HG03571 (cell line): Measurements from ENCODE around the gene CDH26.
A peak's percentile ranks its signal among the peaks of the same experiment; 100 is the strongest.

Experiments used
- ATAC-seq: cut with Tn5 transposase; IDR thresholded peaks from one replicate; pipeline ENCODE4 v1.9.1; 2021; ENCODE audit not compliant: unreplicated experiment

The CDH26 gene

GRCh38 chr20:59958123-59958522 lies at the start of gene CDH26:
CDH26 (plus strand) TSS chr20:59958423; CDS start chr20:59958727, 304 bp downstream.
- ATAC-seq: no peak

DNA sequence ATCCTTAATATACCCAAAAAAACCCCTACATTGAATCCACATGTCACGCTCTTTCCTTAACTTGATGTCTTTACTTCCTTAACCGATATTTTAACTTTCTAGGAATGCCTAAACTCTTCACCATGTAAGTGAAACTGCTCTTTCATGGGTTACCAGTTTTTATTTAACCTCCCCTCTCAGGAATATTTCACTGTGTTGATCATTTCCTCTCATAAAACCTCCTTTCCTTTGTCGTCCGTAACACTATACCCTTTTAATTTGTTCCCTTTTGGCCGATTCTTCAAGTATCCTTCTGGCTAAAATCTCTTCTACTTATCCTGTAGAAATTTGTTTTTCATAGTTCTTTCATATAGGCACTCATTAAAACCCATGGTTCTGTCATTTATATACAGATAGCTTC lies 49.4 kb upstream of the CDH26 start:
- ATAC-seq: no peak

- no peak for ATAC-seq
These were observed 47.2 kb upstream of the CDH26 start for GRCh38 chr20:59911041-59911440.

DNA sequence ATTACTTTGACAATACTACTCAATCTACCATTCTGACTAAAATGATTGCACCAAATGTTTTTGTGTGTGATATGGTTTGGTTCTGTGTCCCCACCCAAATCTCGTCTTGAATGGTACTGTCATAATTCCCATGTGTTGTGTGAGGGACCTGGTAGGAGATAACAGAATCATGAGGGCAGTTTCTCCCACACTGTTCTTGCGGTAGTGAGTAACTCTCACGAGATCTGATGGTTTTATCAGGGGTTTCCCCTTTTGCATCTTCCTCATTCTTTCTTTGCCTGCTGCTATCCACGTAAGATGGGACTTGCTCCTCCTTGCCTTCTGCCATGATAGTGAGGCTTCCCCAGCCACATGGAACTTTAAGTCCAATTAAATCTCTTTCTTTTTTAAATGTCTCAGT lies 45.6 kb upstream of the CDH26 start:
- no peak for ATAC-seq

GRCh38 chr20:59920944-59921343 lies 37.3 kb upstream of the CDH26 start:
- no peak for ATAC-seq

GRCh38 chr20:59923514-59923913 lies 34.7 kb upstream of the CDH26 start:
- ATAC-seq: no peak

- ATAC-seq: no peak
These were observed 32.9 kb upstream of the CDH26 start for GRCh38 chr20:59925359-59925758.

DNA sequence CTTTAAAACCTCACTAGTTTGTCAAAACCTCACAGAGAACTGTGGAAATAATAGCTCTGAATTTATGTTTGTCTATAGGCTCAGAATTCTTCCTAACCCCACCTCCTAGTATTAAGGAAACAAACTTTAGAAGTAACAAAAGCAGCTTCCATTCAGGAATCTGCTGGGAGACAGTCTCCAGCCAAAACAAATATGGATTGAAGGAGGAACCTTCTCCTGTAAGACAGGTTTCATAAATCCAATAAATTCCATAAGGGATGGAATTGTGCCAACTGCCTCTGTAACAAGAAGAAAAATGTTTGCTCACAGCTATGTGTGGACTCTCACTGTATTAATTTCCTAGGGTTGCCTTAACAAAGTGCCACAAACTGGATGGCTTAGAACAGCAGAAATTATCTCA lies 32.3 kb upstream of the CDH26 start:
- ATAC-seq: no peak

GRCh38 chr20:59931511-59932312 lies 26.5 kb upstream of the CDH26 start:
- no peak for ATAC-seq

- ATAC-seq: no peak
These were observed 25.5 kb upstream of the CDH26 start for GRCh38 chr20:59932616-59933295.

- ATAC-seq: peak; percentile 28
These were observed 24.9 kb upstream of the CDH26 start, which contains the start of gene SYCP2 for GRCh38 chr20:59933296-59933848. SYCP2 (minus strand) TSS chr20:59933637; CDS start chr20:59922413, 11,224 bp downstream.

DNA sequence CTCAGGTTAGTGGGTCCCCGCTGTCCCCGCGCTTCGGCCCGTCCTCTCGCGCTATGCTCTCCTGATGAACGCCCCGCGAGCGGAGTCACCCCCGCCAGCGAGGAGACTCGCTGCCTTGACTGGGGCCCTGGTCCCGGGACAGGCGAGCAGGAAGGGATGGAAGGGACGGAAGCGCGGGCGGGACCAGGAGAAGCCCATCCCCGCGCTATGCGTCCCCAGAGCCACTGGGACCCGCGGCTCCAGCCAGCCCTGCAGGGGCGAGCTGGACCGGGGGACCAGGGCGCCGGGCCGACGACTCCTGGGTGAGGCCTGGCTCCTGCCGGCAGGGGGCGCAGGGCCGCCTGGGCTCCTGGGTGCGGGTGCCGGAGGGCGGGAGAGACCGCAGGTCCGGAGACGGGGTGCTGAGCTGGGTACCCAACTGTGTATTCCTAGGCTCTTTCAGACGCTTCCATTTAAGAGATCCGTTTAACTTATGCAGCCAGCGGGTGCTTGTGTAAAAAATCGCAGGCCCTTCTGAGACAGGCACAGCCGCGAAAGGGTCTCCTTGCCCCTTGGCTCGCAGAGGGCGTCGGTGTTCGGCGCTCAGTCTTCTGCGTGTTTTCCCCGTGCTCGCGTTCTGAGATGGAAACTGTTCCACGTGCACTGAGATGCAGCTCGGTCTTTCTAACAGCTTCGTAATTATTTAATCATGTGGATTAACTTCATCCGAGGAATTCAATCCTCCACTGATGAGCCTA lies 24.2 kb upstream of the CDH26 start:
- peak; percentile 80 for ATAC-seq

- no peak for ATAC-seq
These were observed 22.6 kb upstream of the CDH26 start for GRCh38 chr20:59935457-59936185.

DNA sequence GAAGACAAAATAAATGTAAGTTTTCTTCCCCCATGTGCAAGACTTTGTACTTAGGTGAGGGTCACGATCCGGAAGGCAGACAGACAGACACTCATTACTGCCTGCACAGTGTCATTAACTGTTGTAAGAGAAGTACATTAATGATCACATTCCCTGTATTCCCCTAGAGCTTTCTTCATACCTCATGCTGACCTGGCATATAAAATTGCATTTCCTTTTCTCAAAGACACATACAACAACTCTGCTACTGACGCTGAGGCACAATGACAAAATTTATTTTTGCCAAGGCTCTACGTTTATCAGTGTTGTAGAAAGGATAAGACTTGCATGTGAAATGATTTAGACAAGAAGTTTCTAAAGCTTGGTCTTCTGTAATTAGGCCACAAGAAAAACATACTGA lies 21.8 kb upstream of the CDH26 start:
- no peak for ATAC-seq

DNA sequence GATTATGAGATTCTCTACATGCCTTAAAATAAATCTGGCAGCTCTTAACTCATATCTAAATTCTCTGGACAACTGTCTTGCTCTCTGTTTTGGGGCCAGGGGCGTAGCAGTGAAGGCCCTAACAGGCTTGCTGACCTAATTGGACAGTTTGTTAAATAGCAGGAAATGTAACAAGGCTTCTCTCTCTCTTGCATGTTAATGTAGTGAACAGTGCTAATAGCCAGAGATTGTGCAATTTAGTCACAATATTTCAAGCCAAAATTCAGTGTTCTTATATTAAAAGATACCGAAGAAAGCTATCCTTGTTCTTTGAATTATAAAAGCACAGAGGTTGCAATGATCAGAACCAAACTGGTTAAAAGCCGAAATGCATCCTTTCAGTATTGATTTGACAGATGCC lies 21.1 kb upstream of the CDH26 start:
- no peak for ATAC-seq

DNA sequence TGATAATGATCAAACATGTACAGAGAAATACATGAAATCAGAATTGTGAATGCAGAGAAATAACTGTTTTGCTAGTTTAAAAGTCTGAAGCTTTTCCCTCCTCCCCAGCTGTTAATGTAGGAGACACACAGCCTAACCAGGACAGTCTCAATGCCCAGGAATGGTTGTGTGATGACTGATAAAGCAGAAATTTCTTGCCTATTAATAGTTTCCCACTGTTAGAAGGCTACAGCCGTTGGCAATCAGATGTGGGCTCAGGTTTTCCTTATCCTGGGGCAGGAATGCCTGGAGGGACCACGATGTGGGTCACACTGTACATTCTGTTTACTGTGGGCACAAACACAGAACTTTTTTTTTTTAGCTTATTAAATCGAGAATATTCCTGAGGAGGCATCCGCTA lies 20.0 kb upstream of the CDH26 start:
- no peak for ATAC-seq

- no peak for ATAC-seq
These were observed 19.5 kb upstream of the CDH26 start for GRCh38 chr20:59938696-59939051.

GRCh38 chr20:59939052-59939878 lies 19.0 kb upstream of the CDH26 start:
- no peak for ATAC-seq

DNA sequence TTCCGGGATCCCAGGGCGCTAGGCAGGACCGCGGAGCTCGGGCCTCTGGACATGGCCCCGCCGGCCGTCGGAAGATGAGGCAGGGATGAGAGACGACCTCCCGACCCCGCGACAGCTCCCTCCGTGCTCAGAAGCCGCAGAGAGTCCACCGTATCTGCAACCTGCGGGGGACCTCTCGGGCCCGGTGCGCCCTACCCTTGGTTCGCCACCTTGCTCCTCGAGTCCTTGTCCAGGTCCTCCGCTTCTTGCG lies 18.4 kb upstream of the CDH26 start:
- ATAC-seq: peak; percentile 36
